Measurements from ENCODE around the gene CTNND2.

GRCh38 chr5:11407556-11408145 lies 496.6 kb downstream of the CTNND2 start:
- TF ChIP-seq CTCF (IDR thresholded peaks at IDR 0.05) (no peak), EZH2 (IDR thresholded peaks at IDR 0.05; ENCODE audit: borderline replicate concordance, insufficient read depth, low read depth, low read length, poor library complexity, severe bottlenecking) (no peak)
